ENCODE data around the gene ALDH2. TPM values are rescaled to one million over a fixed set of nuclear protein-coding genes. Genes with fewer than 3 reads are reported as not detected.
A peak's percentile ranks its signal among the peaks of the same experiment; 100 is the strongest.
"Not testable (repeated sequence)": the region's sequence is repeated elsewhere in the genome, so short reads cannot be mapped to it uniquely, and the experiment has no call there.

Gene ALDH2
- total and polyA plus RNA-seq, 8 donors: 50.3 to 296 (median 131) TPM

GRCh38 chr12:111826992-111827391 is 60.3 kb downstream of the ALDH2 start:
- TF ChIP-seq EP300 (IDR thresholded peaks at IDR 0.05) (no peak), POLR2AphosphoS5 (IDR thresholded peaks at IDR 0.05) (no peak), CTCF (IDR thresholded peaks at IDR 0.05) (no peak), POLR2A (IDR thresholded peaks at IDR 0.05) (no peak)
- Histone ChIP-seq H3K36me3 (no peaks in the 10 kb centered on the region), H3K9me3 (no peaks in the 10 kb centered on the region), H3K27me3 (no peaks in the 10 kb centered on the region), H3K4me1 (peaks cover 0 to 17% (median 9%) of the 10 kb centered on the region in 4 donors), H3K4me3 (no peak overlapping the region), H3K27ac (no peak overlapping the region)
- 65 to 79% (median 67%) methylated on average over 2 of the region's 2 CpGs for WGBS, 5 donors
- intact Hi-C loops (cut with DNase I; ENCODE audit: low total_unique reads): no loop called here
- DNase-seq: no peak

- Histone ChIP-seq H3K27me3 (no peaks in the 10 kb centered on the region), H3K9me3 (no peaks in the 10 kb centered on the region), H3K4me3 (no peak overlapping the region), H3K36me3 (no peaks in the 10 kb centered on the region), H3K27ac (no peak overlapping the region), H3K4me1 (peaks cover 0 to 17% (median 9%) of the 10 kb centered on the region in 4 donors)
- no peak for TF ChIP-seq EP300 (IDR thresholded peaks at IDR 0.05)
- TF ChIP-seq POLR2AphosphoS5 (IDR thresholded peaks at IDR 0.05): no peak
- no peak for TF ChIP-seq CTCF (IDR thresholded peaks at IDR 0.05)
- no peak for TF ChIP-seq POLR2A (IDR thresholded peaks at IDR 0.05)
- no peak for DNase-seq
- intact Hi-C loops (cut with DNase I; ENCODE audit: low total_unique reads): no loop called here
- 83 to 84% (median 83%) methylated on average over 4 of the region's 4 CpGs for WGBS, 5 donors
Measured at GRCh38 chr12:111827907-111828306, 61.2 kb downstream of the ALDH2 start.

GRCh38 chr12:111828338-111828979 is 61.7 kb downstream of the ALDH2 start:
- intact Hi-C loops (cut with DNase I; ENCODE audit: low total_unique reads): no loop called here
- TF ChIP-seq CTCF (IDR thresholded peaks at IDR 0.05) (no peak), EP300 (IDR thresholded peaks at IDR 0.05) (no peak), POLR2A (IDR thresholded peaks at IDR 0.05) (no peak), POLR2AphosphoS5 (IDR thresholded peaks at IDR 0.05) (no peak)
- H3K4me3 ChIP-seq: no peak overlapping the region
- no peaks in the 10 kb centered on the region for H3K27me3 ChIP-seq
- H3K4me1 ChIP-seq: peaks cover 0 to 12% (median 8%) of the 10 kb centered on the region in 4 donors
- no peaks in the 10 kb centered on the region for H3K36me3 ChIP-seq
- no peak for DNase-seq
- no peaks in the 10 kb centered on the region for H3K9me3 ChIP-seq
- H3K27ac ChIP-seq: no peak overlapping the region
- WGBS, 5 donors: 75 to 88% (median 84%) methylated on average over 7 to 8 of the region's 8 CpGs

- WGBS, 5 donors: 80 to 94% (median 86%) methylated on average over 3 of the region's 3 CpGs
- H3K27ac ChIP-seq; intact Hi-C loops (cut with DNase I; ENCODE audit: low total_unique reads): not testable (repeated sequence)
Measured at GRCh38 chr12:111829635-111830034, 62.9 kb downstream of the ALDH2 start.

GRCh38 chr12:111834740-111835386 is 68.1 kb downstream of the ALDH2 start:
- H3K27me3 ChIP-seq; DNase-seq; H3K4me3 ChIP-seq; H3K4me1 ChIP-seq; H3K9me3 ChIP-seq; intact Hi-C loops (cut with DNase I; ENCODE audit: low total_unique reads): not testable (repeated sequence)
- Histone ChIP-seq H3K36me3 (peaks cover 0 to 16% (median 14%) of the 10 kb centered on the region in 4 donors), H3K27ac (peak overlapping the region in 1 of 5 donors; percentile 12)
- WGBS, 5 donors: 58 to 81% (median 70%) methylated on average over 10 to 22 of the region's 22 CpGs

More at GRCh38 chr12:111829635-111830034, 62.9 kb downstream of the ALDH2 start:
- H3K27me3 ChIP-seq, H3K4me3 ChIP-seq, H3K9me3 ChIP-seq, H3K4me1 ChIP-seq, H3K36me3 ChIP-seq, DNase-seq: not testable (repeated sequence)

- H3K9me3 ChIP-seq; DNase-seq; intact Hi-C loops (cut with DNase I; ENCODE audit: low total_unique reads); H3K27me3 ChIP-seq; H3K4me3 ChIP-seq: not testable (repeated sequence)
- WGBS, 5 donors: 92 to 98% (median 95%) methylated on average over 9 to 28 of the region's 28 CpGs
- Histone ChIP-seq H3K36me3 (peaks cover 0 to 19% (median 17%) of the 10 kb centered on the region in 4 donors), H3K27ac (peak overlapping the region in 1 of 5 donors; percentile 12), H3K4me1 (peaks cover 6 to 17% (median 8%) of the 10 kb centered on the region in 4 donors)
Measured at GRCh38 chr12:111835531-111836181, 68.9 kb downstream of the ALDH2 start.

Data from stomach (tissue), 9 donors.